ENCODE results near the gene MRM1. TPM values are rescaled to one million over a fixed set of nuclear protein-coding genes. Genes with fewer than 3 reads are reported as not detected.
A peak's percentile ranks its signal among the peaks of the same experiment; 100 is the strongest.

Gene MRM1
- total and polyA plus RNA-seq, 5 donors from 2014 or later, result 3.2 to 8.0 (median 6.9) TPM

- Histone ChIP-seq H3K27ac (ENCODE audit: insufficient read depth, low read length, poor library complexity, severe bottlenecking) (no peak overlapping the region), H3K4me1 (ENCODE audit: control insufficient read depth, insufficient read depth, low read length, poor library complexity, severe bottlenecking) (peaks cover 16% of the 10 kb centered on the region), H3K27me3 (ENCODE audit: control insufficient read depth, insufficient read depth, low read length) (peaks cover 3% of the 10 kb centered on the region), H3K4me3 (ENCODE audit: low read depth, low read length) (no peak overlapping the region), H3K9me3 (ENCODE audit: control insufficient read depth in 2 of 2, low read length in 2 of 2) (no peaks in the 10 kb centered on the region), H3K36me3 (ENCODE audit: control insufficient read depth, insufficient read depth, low read length) (no peaks in the 10 kb centered on the region)
- no peak for ATAC-seq (ENCODE audit: low read depth in 2 of 2)
- Mint-ChIP-seq H3K4me1 (peaks cover 4 to 26% (median 15%) of the 10 kb centered on the region in 4 donors), H3K36me3 (no peaks in the 10 kb centered on the region), H3K27me3 (no peaks in the 10 kb centered on the region), H3K27ac (peak overlapping the region in 1 of 3 donors; percentile 32), H3K4me3 (peak overlapping the region in 2 of 4 donors; percentile 66 to 83), H3K9me3 (peaks cover 0 to 2% (median 0%) of the 10 kb centered on the region in 7 donors)
- DNase-seq, result no peak
Measured at GRCh38 chr17:36597226-36597625, 4.2 kb upstream of the MRM1 start.

GRCh38 chr17:36597866-36598777 lies 3.3 kb upstream of the MRM1 start:
- DNase-seq (no peak), ATAC-seq (ENCODE audit: low read depth in 2 of 2) (no peak)
- no peaks in the 10 kb centered on the region for H3K9me3 ChIP-seq (ENCODE audit: control insufficient read depth in 2 of 2, low read length in 2 of 2)
- peaks cover 17% of the 10 kb centered on the region for H3K4me1 ChIP-seq (ENCODE audit: control insufficient read depth, insufficient read depth, low read length, poor library complexity, severe bottlenecking)
- H3K27ac Mint-ChIP-seq, result peak overlapping the region in 1 of 3 donors; percentile 38
- H3K27ac ChIP-seq (ENCODE audit: insufficient read depth, low read length, poor library complexity, severe bottlenecking), result no peak overlapping the region
- H3K36me3 ChIP-seq (ENCODE audit: control insufficient read depth, insufficient read depth, low read length), result no peaks in the 10 kb centered on the region
- H3K9me3 Mint-ChIP-seq, result peaks cover 0 to 2% (median 0%) of the 10 kb centered on the region in 7 donors
- H3K27me3 Mint-ChIP-seq, result no peaks in the 10 kb centered on the region
- no peaks in the 10 kb centered on the region for H3K36me3 Mint-ChIP-seq
- peaks cover 4 to 27% (median 23%) of the 10 kb centered on the region in 4 donors for H3K4me1 Mint-ChIP-seq
- no peaks in the 10 kb centered on the region for H3K27me3 ChIP-seq (ENCODE audit: control insufficient read depth, insufficient read depth, low read length)
- H3K4me3 ChIP-seq (ENCODE audit: low read depth, low read length), result no peak overlapping the region
- peak overlapping the region in 2 of 4 donors; percentile 75 to 83 for H3K4me3 Mint-ChIP-seq

DNA sequence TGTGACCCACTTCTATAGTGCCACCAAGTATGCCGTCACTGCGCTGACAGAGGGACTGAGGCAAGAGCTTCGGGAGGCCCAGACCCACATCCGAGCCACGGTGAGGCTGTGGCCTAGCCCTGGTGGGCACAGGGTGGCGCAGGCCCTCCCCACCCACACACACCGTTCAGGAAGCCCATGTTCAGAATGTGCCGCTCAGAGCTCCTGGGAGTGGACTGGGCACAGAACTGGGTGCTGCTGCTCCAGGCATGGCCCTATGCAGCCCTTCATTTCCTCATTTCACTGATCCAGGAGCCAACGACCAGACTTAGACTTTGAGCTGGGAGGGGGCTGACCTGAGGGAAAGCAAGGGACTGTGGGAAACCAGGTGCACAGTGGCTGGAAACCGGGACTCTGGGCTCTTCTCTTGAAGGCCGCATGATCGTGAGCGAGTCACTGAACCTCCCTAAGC lies 2.4 kb upstream of the MRM1 start:
- no peak overlapping the region for H3K4me3 ChIP-seq (ENCODE audit: low read depth, low read length)
- peaks cover 0 to 2% (median 0%) of the 10 kb centered on the region in 7 donors for H3K9me3 Mint-ChIP-seq

GRCh38 chr17:36599546-36600250 lies 1.7 kb upstream of the MRM1 start:
- no peak overlapping the region for H3K27ac ChIP-seq (ENCODE audit: insufficient read depth, low read length, poor library complexity, severe bottlenecking)
- H3K36me3 ChIP-seq (ENCODE audit: control insufficient read depth, insufficient read depth, low read length), result no peaks in the 10 kb centered on the region
- DNase-seq (no peak), ATAC-seq (ENCODE audit: low read depth in 2 of 2) (no peak)
- H3K9me3 ChIP-seq (ENCODE audit: control insufficient read depth in 2 of 2, low read length in 2 of 2), result no peaks in the 10 kb centered on the region
- H3K4me1 ChIP-seq (ENCODE audit: control insufficient read depth, insufficient read depth, low read length, poor library complexity, severe bottlenecking), result peaks cover 24% of the 10 kb centered on the region
- H3K4me3 Mint-ChIP-seq, result peak overlapping the region in 3 of 4 donors; percentile 54 to 83 (median 60)
- no peak overlapping the region for H3K4me3 ChIP-seq (ENCODE audit: low read depth, low read length)
- H3K36me3 Mint-ChIP-seq, result no peaks in the 10 kb centered on the region
- H3K4me1 Mint-ChIP-seq, result peaks cover 4 to 34% (median 30%) of the 10 kb centered on the region in 4 donors
- peaks cover 0 to 2% (median 0%) of the 10 kb centered on the region in 7 donors for H3K9me3 Mint-ChIP-seq
- no peaks in the 10 kb centered on the region for H3K27me3 Mint-ChIP-seq
- H3K27ac Mint-ChIP-seq, result peak overlapping the region in 1 of 3 donors; percentile 5
- no peaks in the 10 kb centered on the region for H3K27me3 ChIP-seq (ENCODE audit: control insufficient read depth, insufficient read depth, low read length)

More for the DNA sequence above, 2.4 kb upstream of the MRM1 start:
- Mint-ChIP-seq H3K4me3 (peak overlapping the region in 2 of 4 donors; percentile 75 to 83), H3K36me3 (no peaks in the 10 kb centered on the region), H3K4me1 (peaks cover 4 to 29% (median 25%) of the 10 kb centered on the region in 4 donors), H3K27me3 (no peaks in the 10 kb centered on the region), H3K27ac (no peak overlapping the region)
- DNase-seq, result no peak
- Histone ChIP-seq H3K27me3 (ENCODE audit: control insufficient read depth, insufficient read depth, low read length) (no peaks in the 10 kb centered on the region), H3K9me3 (ENCODE audit: control insufficient read depth in 2 of 2, low read length in 2 of 2) (no peaks in the 10 kb centered on the region), H3K27ac (ENCODE audit: insufficient read depth, low read length, poor library complexity, severe bottlenecking) (no peak overlapping the region), H3K4me1 (ENCODE audit: control insufficient read depth, insufficient read depth, low read length, poor library complexity, severe bottlenecking) (peaks cover 24% of the 10 kb centered on the region), H3K36me3 (ENCODE audit: control insufficient read depth, insufficient read depth, low read length) (no peaks in the 10 kb centered on the region)
- no peak for ATAC-seq (ENCODE audit: low read depth in 2 of 2)

DNA sequence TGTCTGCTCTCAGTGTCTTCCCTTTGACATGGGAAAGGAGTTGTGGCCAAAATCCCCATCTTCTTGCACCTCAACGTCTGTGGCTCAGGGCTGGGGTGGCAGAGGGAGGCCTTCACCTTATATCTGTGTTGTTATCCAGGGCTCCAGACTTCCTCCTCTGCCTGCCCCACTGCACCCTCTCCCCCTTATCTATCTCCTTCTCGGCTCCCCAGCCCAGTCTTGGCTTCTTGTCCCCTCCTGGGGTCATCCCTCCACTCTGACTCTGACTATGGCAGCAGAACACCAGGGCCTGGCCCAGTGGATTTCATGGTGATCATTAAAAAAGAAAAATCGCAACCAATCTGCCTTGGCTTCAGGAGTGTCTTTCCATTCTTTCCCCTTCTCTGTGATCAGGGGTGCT lies 918 bp upstream of the MRM1 start:
- H3K27me3 Mint-ChIP-seq, result no peaks in the 10 kb centered on the region
- Histone ChIP-seq H3K27me3 (ENCODE audit: control insufficient read depth, insufficient read depth, low read length) (no peaks in the 10 kb centered on the region), H3K27ac (ENCODE audit: insufficient read depth, low read length, poor library complexity, severe bottlenecking) (peak overlapping the region; percentile 77), H3K36me3 (ENCODE audit: control insufficient read depth, insufficient read depth, low read length) (no peaks in the 10 kb centered on the region), H3K4me3 (ENCODE audit: low read depth, low read length) (peak overlapping the region; percentile 85), H3K4me1 (ENCODE audit: control insufficient read depth, insufficient read depth, low read length, poor library complexity, severe bottlenecking) (peaks cover 24% of the 10 kb centered on the region), H3K9me3 (ENCODE audit: control insufficient read depth in 2 of 2, low read length in 2 of 2) (no peaks in the 10 kb centered on the region)
- peak overlapping the region; percentile 83 to 96 (median 94) for H3K4me3 Mint-ChIP-seq
- H3K9me3 Mint-ChIP-seq, result peaks cover 0 to 2% (median 0%) of the 10 kb centered on the region in 7 donors
- H3K4me1 Mint-ChIP-seq, result peaks cover 4 to 40% (median 32%) of the 10 kb centered on the region in 4 donors
- no peak for ATAC-seq (ENCODE audit: low read depth in 2 of 2)
- no peaks in the 10 kb centered on the region for H3K36me3 Mint-ChIP-seq
- DNase-seq, result no peak
- H3K27ac Mint-ChIP-seq, result peak overlapping the region; percentile 94 to 97 (median 96)

DNA sequence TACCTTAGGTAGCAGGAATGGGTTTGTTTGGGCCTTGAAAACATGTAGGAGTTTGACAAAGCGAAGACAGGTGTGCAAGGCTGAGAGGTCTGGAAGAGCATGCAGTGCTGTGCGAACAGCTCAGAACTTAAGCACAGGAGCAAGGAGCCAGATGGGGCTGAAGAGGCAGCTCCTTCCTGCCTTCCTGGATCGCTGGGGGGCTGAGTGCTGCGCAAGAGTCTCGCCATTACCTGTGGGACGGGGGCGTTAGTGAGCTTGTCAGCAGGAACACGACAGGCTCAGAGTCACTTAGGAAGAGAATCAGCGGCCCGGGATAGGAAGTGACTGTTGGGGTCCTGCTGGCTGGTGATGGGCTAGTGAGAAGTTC lies 464 bp upstream of the MRM1 start:
- Mint-ChIP-seq H3K27me3 (no peaks in the 10 kb centered on the region), H3K4me1 (peaks cover 2 to 44% (median 35%) of the 10 kb centered on the region in 4 donors), H3K4me3 (peak overlapping the region; percentile 83 to 96 (median 94)), H3K36me3 (no peaks in the 10 kb centered on the region), H3K27ac (peak overlapping the region; percentile 94 to 97 (median 96)), H3K9me3 (peaks cover 0 to 2% (median 0%) of the 10 kb centered on the region in 7 donors)
- Histone ChIP-seq H3K4me1 (ENCODE audit: control insufficient read depth, insufficient read depth, low read length, poor library complexity, severe bottlenecking) (peaks cover 27% of the 10 kb centered on the region), H3K27ac (ENCODE audit: insufficient read depth, low read length, poor library complexity, severe bottlenecking) (peak overlapping the region; percentile 77), H3K4me3 (ENCODE audit: low read depth, low read length) (peak overlapping the region; percentile 85), H3K36me3 (ENCODE audit: control insufficient read depth, insufficient read depth, low read length) (no peaks in the 10 kb centered on the region), H3K27me3 (ENCODE audit: control insufficient read depth, insufficient read depth, low read length) (no peaks in the 10 kb centered on the region), H3K9me3 (ENCODE audit: control insufficient read depth in 2 of 2, low read length in 2 of 2) (no peaks in the 10 kb centered on the region)
- peak; percentile 4 to 6 for ATAC-seq (ENCODE audit: low read depth in 2 of 2)
- no peak for DNase-seq

DNA sequence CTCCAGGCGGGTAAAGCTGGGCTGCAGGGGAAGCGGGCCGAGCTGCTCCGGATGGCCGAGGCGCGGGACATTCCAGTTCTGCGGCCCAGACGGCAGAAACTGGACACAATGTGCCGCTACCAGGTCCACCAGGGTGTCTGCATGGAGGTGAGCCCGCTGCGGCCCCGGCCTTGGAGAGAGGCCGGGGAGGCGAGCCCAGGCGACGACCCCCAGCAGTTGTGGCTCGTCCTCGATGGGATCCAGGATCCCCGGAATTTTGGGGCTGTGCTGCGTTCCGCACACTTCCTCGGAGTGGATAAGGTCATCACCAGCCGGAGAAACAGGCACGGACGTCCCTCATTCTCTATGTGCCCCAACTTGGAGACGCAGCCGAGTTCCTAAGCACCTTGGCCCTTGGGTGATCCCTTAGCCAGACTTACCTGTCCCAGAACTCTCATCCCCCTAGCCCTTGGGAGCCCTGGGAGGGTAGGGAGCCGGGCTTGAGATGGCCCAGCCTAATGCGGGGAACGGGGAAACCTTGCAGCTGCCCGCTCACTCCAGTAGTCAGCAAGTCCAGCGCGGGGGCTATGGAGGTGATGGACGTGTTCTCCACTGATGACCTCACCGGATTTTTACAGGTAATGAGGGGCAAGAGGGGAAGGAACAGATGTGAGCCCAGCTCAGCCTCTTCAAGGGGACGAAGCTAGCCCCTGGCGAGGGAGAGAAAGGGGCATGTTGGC lies 806 bp downstream of the MRM1 start:
- no peaks in the 10 kb centered on the region for H3K36me3 Mint-ChIP-seq
- H3K4me1 ChIP-seq (ENCODE audit: control insufficient read depth, insufficient read depth, low read length, poor library complexity, severe bottlenecking), result peaks cover 27% of the 10 kb centered on the region
- H3K9me3 Mint-ChIP-seq, result peaks cover 0 to 2% (median 0%) of the 10 kb centered on the region in 7 donors
- peak overlapping the region; percentile 77 for H3K27ac ChIP-seq (ENCODE audit: insufficient read depth, low read length, poor library complexity, severe bottlenecking)
- H3K27ac Mint-ChIP-seq, result peak overlapping the region in 2 of 3 donors; percentile 69 to 97
- DNase-seq (peak in 1 of 3 donors; percentile 35), ATAC-seq (ENCODE audit: low read depth in 2 of 2) (peak in 1 of 2 donors; percentile 9)
- H3K36me3 ChIP-seq (ENCODE audit: control insufficient read depth, insufficient read depth, low read length), result no peaks in the 10 kb centered on the region
- peak overlapping the region; percentile 83 to 96 (median 94) for H3K4me3 Mint-ChIP-seq
- H3K4me3 ChIP-seq (ENCODE audit: low read depth, low read length), result peak overlapping the region; percentile 85
- no peaks in the 10 kb centered on the region for H3K27me3 Mint-ChIP-seq
- peaks cover 4 to 48% (median 38%) of the 10 kb centered on the region in 4 donors for H3K4me1 Mint-ChIP-seq
- H3K9me3 ChIP-seq (ENCODE audit: control insufficient read depth in 2 of 2, low read length in 2 of 2), result no peaks in the 10 kb centered on the region
- H3K27me3 ChIP-seq (ENCODE audit: control insufficient read depth, insufficient read depth, low read length), result no peaks in the 10 kb centered on the region
